Esophagus muscularis mucosa (tissue), 4 donors: Measurements from ENCODE around the gene LRRN4.

Source experiments
- EP300 ChIP-seq: sonication (generic); formaldehyde crosslinking; IDR thresholded peaks from one replicate; pipeline ENCODE4 v1.6.1; 2017; ENCODE audit warnings: antibody characterized with exemption
- POLR2AphosphoS5 ChIP-seq, 2 donors: sonication (generic); formaldehyde crosslinking; IDR thresholded peaks; one replicate each; pipeline ENCODE4 v1.6.1; 2017; ENCODE audit warnings: antibody characterized with exemption in 2 of 2
- TF ChIP-seq, protein P1 (sequence below), 3 experiments: fragments of 200-600 bp in 2 of 3; fragments of 450-650 bp in 1 of 3; sonication (generic) in 2 of 3; IDR thresholded peaks; one replicate each; pipeline ENCODE4 v1.5.1; 2017 to 2019; ENCODE audit warnings: antibody characterized with exemption in 3 of 3, mild to moderate bottlenecking in 2 of 3, moderate library complexity in 1 of 3

DNA sequence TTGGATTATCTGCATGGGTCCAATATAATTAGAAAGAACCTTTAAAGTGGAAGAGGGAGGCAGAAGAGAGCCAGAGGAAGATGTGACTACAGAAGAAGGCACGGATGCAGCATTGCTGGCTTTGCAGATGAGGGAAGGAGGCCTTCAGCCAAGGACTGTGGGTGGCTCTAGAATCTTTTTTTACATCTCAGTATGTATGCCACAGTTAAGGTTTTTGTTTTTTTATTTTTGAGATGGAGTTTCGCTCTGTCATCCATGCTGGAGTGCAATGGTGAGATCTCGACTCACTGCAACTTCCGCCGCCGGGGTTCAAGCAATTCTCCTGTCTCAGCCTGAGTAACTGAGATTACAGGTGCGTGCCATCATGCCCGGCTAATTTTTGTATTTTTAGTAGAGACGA is 54.1 kb downstream of the LRRN4 start:
- TF ChIP-seq, protein P1, sequence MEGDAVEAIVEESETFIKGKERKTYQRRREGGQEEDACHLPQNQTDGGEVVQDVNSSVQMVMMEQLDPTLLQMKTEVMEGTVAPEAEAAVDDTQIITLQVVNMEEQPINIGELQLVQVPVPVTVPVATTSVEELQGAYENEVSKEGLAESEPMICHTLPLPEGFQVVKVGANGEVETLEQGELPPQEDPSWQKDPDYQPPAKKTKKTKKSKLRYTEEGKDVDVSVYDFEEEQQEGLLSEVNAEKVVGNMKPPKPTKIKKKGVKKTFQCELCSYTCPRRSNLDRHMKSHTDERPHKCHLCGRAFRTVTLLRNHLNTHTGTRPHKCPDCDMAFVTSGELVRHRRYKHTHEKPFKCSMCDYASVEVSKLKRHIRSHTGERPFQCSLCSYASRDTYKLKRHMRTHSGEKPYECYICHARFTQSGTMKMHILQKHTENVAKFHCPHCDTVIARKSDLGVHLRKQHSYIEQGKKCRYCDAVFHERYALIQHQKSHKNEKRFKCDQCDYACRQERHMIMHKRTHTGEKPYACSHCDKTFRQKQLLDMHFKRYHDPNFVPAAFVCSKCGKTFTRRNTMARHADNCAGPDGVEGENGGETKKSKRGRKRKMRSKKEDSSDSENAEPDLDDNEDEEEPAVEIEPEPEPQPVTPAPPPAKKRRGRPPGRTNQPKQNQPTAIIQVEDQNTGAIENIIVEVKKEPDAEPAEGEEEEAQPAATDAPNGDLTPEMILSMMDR (IDR thresholded peaks at IDR 0.05): no peak
- TF ChIP-seq POLR2AphosphoS5 (IDR thresholded peaks at IDR 0.05) (no peak), EP300 (no peak)
